ENCODE data around the gene KRT16.

KRT16 gene

DNA sequence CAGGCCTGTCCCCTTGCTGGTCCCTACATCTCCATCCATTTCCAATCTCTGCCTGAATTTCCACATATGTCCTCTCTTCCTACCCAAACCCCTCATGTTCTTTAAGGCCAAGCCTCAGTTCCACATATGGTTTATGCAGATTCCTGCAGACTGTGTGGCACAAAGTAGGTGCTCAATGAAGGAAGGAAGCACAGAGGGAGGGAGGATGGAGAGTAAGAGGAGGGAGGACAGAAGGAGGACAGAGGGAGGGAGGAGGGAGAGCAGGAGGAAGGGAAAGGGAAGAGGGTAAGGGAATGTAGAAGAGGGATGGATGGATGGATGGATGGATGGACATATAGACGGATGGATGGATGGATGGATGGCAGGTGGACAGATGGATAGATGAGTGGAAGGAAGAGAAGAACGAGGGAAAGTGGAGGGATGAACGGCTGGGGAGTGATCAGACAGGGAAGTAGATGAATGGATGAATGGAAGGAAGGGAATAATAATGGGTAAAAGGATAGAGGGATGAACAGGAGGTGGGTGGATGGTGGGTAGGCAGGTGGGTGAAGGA is 18.1 kb downstream of the KRT16 start:
- TF ChIP-seq RAD21 (IDR thresholded peaks at IDR 0.05; ENCODE audit: low read depth) (no peak), TCF12 (IDR thresholded peaks at IDR 0.05; ENCODE audit: low read depth) (no peak), TEAD4 (IDR thresholded peaks at IDR 0.05) (no peak), CREB1 (IDR thresholded peaks at IDR 0.05; ENCODE audit: low read depth) (no peak), FOXM1 (IDR thresholded peaks at IDR 0.05; ENCODE audit: borderline replicate concordance, low read depth) (no peak), TAF1 (IDR thresholded peaks at IDR 0.05; ENCODE audit: low read depth) (no peak), ZBTB7A (IDR thresholded peaks at IDR 0.05; ENCODE audit: low read depth) (no peak), YY1 (IDR thresholded peaks at IDR 0.05; ENCODE audit: low read depth) (no peak), NFIC (IDR thresholded peaks at IDR 0.05) (no peak), CEBPB (IDR thresholded peaks at IDR 0.05) (no peak), EP300 (IDR thresholded peaks at IDR 0.05; ENCODE audit: borderline replicate concordance) (no peak), USF1 (IDR thresholded peaks at IDR 0.05) (no peak), EGR1 (IDR thresholded peaks at IDR 0.05) (no peak)
- TF ChIP-seq, protein P1, sequence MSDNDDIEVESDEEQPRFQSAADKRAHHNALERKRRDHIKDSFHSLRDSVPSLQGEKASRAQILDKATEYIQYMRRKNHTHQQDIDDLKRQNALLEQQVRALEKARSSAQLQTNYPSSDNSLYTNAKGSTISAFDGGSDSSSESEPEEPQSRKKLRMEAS (IDR thresholded peaks at IDR 0.05): no peak
- TF ChIP-seq, protein P2, sequence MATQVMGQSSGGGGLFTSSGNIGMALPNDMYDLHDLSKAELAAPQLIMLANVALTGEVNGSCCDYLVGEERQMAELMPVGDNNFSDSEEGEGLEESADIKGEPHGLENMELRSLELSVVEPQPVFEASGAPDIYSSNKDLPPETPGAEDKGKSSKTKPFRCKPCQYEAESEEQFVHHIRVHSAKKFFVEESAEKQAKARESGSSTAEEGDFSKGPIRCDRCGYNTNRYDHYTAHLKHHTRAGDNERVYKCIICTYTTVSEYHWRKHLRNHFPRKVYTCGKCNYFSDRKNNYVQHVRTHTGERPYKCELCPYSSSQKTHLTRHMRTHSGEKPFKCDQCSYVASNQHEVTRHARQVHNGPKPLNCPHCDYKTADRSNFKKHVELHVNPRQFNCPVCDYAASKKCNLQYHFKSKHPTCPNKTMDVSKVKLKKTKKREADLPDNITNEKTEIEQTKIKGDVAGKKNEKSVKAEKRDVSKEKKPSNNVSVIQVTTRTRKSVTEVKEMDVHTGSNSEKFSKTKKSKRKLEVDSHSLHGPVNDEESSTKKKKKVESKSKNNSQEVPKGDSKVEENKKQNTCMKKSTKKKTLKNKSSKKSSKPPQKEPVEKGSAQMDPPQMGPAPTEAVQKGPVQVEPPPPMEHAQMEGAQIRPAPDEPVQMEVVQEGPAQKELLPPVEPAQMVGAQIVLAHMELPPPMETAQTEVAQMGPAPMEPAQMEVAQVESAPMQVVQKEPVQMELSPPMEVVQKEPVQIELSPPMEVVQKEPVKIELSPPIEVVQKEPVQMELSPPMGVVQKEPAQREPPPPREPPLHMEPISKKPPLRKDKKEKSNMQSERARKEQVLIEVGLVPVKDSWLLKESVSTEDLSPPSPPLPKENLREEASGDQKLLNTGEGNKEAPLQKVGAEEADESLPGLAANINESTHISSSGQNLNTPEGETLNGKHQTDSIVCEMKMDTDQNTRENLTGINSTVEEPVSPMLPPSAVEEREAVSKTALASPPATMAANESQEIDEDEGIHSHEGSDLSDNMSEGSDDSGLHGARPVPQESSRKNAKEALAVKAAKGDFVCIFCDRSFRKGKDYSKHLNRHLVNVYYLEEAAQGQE (IDR thresholded peaks at IDR 0.05; ENCODE audit: low read depth): no peak

- no peak for TF ChIP-seq YY1 (IDR thresholded peaks at IDR 0.05; ENCODE audit: low read depth)
- TF ChIP-seq TCF12 (IDR thresholded peaks at IDR 0.05; ENCODE audit: low read depth): no peak
- no peak for TF ChIP-seq EP300 (IDR thresholded peaks at IDR 0.05; ENCODE audit: borderline replicate concordance)
- no peak for TF ChIP-seq NFIC (IDR thresholded peaks at IDR 0.05)
- TF ChIP-seq CREB1 (IDR thresholded peaks at IDR 0.05; ENCODE audit: low read depth): no peak
- no peak for TF ChIP-seq TAF1 (IDR thresholded peaks at IDR 0.05; ENCODE audit: low read depth)
- TF ChIP-seq USF1 (IDR thresholded peaks at IDR 0.05): no peak
- TF ChIP-seq, protein P1 (IDR thresholded peaks at IDR 0.05): no peak
- TF ChIP-seq ZBTB7A (IDR thresholded peaks at IDR 0.05; ENCODE audit: low read depth): no peak
- no peak for TF ChIP-seq RAD21 (IDR thresholded peaks at IDR 0.05; ENCODE audit: low read depth)
- TF ChIP-seq, protein P2 (IDR thresholded peaks at IDR 0.05; ENCODE audit: low read depth): no peak
These were observed 19.1 kb downstream of the KRT16 start for GRCh38 chr17:41593306-41593981.

DNA sequence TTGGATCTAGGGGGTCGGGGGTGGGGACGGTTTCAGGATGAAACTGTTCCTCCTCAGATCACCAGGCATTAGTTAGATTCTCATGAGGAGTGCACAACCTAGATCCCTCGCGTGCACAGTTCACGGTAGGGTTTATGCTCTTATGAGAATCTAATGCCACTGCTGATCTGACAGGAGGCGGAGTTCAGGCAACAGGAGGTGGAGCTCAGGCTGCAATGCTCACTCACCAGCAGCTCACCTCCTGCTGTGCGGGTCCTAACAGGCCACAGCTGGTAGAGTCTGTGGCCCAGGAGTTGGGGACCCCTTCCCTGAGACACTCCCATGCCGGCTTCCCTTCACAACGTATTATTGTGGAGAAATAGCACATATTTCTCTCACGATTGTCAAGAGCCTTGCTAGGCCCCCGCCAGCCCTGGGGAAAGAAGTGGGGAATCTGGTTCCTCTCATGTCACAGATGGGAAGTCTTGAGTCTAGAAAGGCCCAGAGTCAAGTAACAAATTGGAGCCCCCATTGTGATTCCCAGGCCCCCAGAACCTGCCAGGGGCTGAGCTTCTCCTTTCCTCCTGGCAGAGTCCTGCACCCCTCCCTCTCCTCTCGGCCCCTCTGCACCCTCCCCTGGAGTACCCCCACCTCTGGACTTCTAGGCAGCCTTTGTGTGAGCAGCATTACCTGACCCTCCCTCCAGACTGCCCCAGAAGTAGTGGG is 19.8 kb downstream of the KRT16 start:
- TF ChIP-seq EGR1 (IDR thresholded peaks at IDR 0.05): no peak
- TF ChIP-seq CEBPB (IDR thresholded peaks at IDR 0.05): no peak
- TF ChIP-seq, protein P1 (IDR thresholded peaks at IDR 0.05): no peak

DNA sequence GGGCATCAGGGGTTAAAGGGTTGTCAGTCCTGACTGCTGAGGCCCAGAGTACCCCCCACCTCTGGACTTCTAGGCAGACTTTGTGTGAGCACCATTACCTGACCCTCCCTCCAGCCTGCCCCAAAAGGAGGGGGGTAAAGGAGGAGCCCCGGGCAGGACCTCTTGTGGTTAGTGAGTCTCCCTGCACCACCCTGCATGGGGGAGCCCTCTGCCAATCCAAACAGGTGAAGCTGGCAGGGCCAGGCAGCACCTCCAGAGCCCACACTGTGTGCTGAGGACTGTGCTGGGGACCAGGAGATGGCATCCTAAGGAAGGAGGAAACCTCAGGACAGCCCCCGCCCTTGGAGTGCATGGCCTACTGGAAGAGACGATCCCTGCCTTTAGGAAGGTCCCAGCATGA is 23.3 kb downstream of the KRT16 start:
- TF ChIP-seq CREB1 (IDR thresholded peaks at IDR 0.05; ENCODE audit: low read depth) (no peak), TAF1 (IDR thresholded peaks at IDR 0.05; ENCODE audit: low read depth) (no peak), USF1 (IDR thresholded peaks at IDR 0.05) (no peak), YY1 (IDR thresholded peaks at IDR 0.05; ENCODE audit: low read depth) (no peak), CEBPB (IDR thresholded peaks at IDR 0.05) (no peak), NFIC (IDR thresholded peaks at IDR 0.05) (no peak), RAD21 (IDR thresholded peaks at IDR 0.05; ENCODE audit: low read depth) (no peak), FOXM1 (IDR thresholded peaks at IDR 0.05; ENCODE audit: borderline replicate concordance, low read depth) (no peak), EGR1 (IDR thresholded peaks at IDR 0.05) (no peak), TCF12 (IDR thresholded peaks at IDR 0.05; ENCODE audit: low read depth) (no peak), TEAD4 (IDR thresholded peaks at IDR 0.05) (no peak), ZBTB7A (IDR thresholded peaks at IDR 0.05; ENCODE audit: low read depth) (no peak), EP300 (IDR thresholded peaks at IDR 0.05; ENCODE audit: borderline replicate concordance) (no peak)
- TF ChIP-seq, protein P1 (IDR thresholded peaks at IDR 0.05): no peak
- TF ChIP-seq, protein P2 (IDR thresholded peaks at IDR 0.05; ENCODE audit: low read depth): no peak
